Smooth muscle cell (in vitro differentiated cells): Measurements from ENCODE around the gene VDAC2. TPM values are rescaled to one million over a fixed set of nuclear protein-coding genes. Genes with fewer than 3 reads are reported as not detected.

Experiments
- DNase-seq: peaks from one replicate; lab custom pipeline; 2025; ENCODE audit not compliant: unreplicated experiment; lab: John Stamatoyannopoulos, UW
- H2AFZ ChIP-seq: fragments of 200-600 bp; sonication (generic); 2 replicates; pipeline ENCODE4 v1.6.0; 2016; ENCODE audit warnings: antibody characterized with exemption, low read depth, mild to moderate bottlenecking
- H3F3A ChIP-seq: fragments of 200-600 bp; sonication (generic); 2 replicates; pipeline ENCODE4 v1.6.0; 2017; ENCODE audit warnings: antibody characterized with exemption, low read depth
- H3K27ac ChIP-seq: fragments of 200-600 bp; sonication (generic); 2 replicates; pipeline ENCODE4 v1.5.1; 2016; ENCODE audit warnings: low read depth, mild to moderate bottlenecking
- H3K27me3 ChIP-seq: fragments of 200-600 bp; sonication (generic); 2 replicates; pipeline ENCODE4 v1.6.1; 2016; ENCODE audit warnings: low read depth, mild to moderate bottlenecking
- H3K36me3 ChIP-seq: fragments of 200-600 bp; sonication (generic); 2 replicates; pipeline ENCODE4 v1.5.1; 2016; ENCODE audit warnings: low read depth
- H3K4me1 ChIP-seq: fragments of 200-600 bp; sonication (generic); 2 replicates; pipeline ENCODE4 v1.5.1; 2016; ENCODE audit warnings: low read depth
- H3K4me2 ChIP-seq: fragments of 200-600 bp; sonication (generic); 2 replicates; pipeline ENCODE4 v1.6.0; 2016; ENCODE audit warnings: mild to moderate bottlenecking
- H3K4me3 ChIP-seq: fragments of 200-600 bp; sonication (generic); 2 replicates; pipeline ENCODE4 v1.5.1; 2016; ENCODE audit warnings: mild to moderate bottlenecking
- H3K79me2 ChIP-seq: fragments of 200-600 bp; sonication (generic); 2 replicates; pipeline ENCODE4 v1.6.0; 2016; ENCODE audit warnings: low read depth, mild to moderate bottlenecking
- H3K9ac ChIP-seq: fragments of 200-600 bp; sonication (generic); 2 replicates; pipeline ENCODE4 v1.6.0; 2016; ENCODE audit warnings: low read depth
- H3K9me3 ChIP-seq: fragments of 200-600 bp; sonication (generic); replicated peaks from 2 replicates; pipeline ENCODE4 v1.5.1; 2016; ENCODE audit warnings: low read depth
- H4K20me1 ChIP-seq: fragments of 200-600 bp; sonication (generic); 2 replicates; pipeline ENCODE4 v1.6.0; 2016; ENCODE audit warnings: low read depth
- CTCF ChIP-seq: fragments of 200-600 bp; sonication (generic); IDR thresholded peaks from 2 replicates; pipeline ENCODE4 v1.5.1; 2017; ENCODE audit warnings: borderline replicate concordance, mild to moderate bottlenecking, antibody characterized with exemption; ENCODE audit not compliant: insufficient read depth, poor library complexity, severe bottlenecking
- WGBS: methylation state at CpG from one replicate; pipeline ENCODE4 v1.1.7; 2016; ENCODE audit warnings: low lambda C conversion rate; 5-methylcytosine and 5-hydroxymethylcytosine counted together
- polyA plus RNA-seq: library from polyadenylated mRNA; unstranded; fragments of >200 nt; fragmentation: Nextera tagmentation; extraction: Ambion mirVana; gene quantifications from 2 replicates; pipeline ENCODE4 v1.2.1, GENCODE V29; 2016
- small RNA-seq: library from RNA; depleted of rRNA; stranded (forward); fragments of <200 nt; gene quantifications from one replicate; pipeline ENCODE3, GENCODE V24; 2014
- total RNA-seq: library from RNA; depleted of rRNA; stranded (reverse); fragments of >200 nt; gene quantifications from 2 replicates; pipeline ENCODE4 v1.2.3, GENCODE V29; 2014

VDAC2 gene
- total and polyA plus RNA-seq, 2 experiments from 2014 or later, result 183 to 207 TPM

- H3K27ac ChIP-seq, result no peak overlapping the region
- H3K9me3 ChIP-seq, result no peaks in the 10 kb centered on the region
- H3K27me3 ChIP-seq, result no peaks in the 10 kb centered on the region
- H3K9ac ChIP-seq, result no peak overlapping the region
- no peak for TF ChIP-seq CTCF
- no peak overlapping the region for H2AFZ ChIP-seq
- no peak for DNase-seq
- no peaks in the 10 kb centered on the region for H4K20me1 ChIP-seq
- no peaks in the 10 kb centered on the region for H3K4me1 ChIP-seq
- no peak overlapping the region for H3K4me2 ChIP-seq
- H3K79me2 ChIP-seq, result no peaks in the 10 kb centered on the region
- no peaks in the 10 kb centered on the region for H3F3A ChIP-seq
- no peaks in the 10 kb centered on the region for H3K36me3 ChIP-seq
- no peak overlapping the region for H3K4me3 ChIP-seq
- WGBS, result 29% methylated on average over 7 of the region's 7 CpGs
Measured at GRCh38 chr10:75272896-75273295, 62.3 kb downstream of the VDAC2 start.

- TF ChIP-seq CTCF, result no peak
- Histone ChIP-seq H3K27me3 (no peaks in the 10 kb centered on the region), H3K36me3 (no peaks in the 10 kb centered on the region), H3F3A (no peaks in the 10 kb centered on the region), H3K4me1 (no peaks in the 10 kb centered on the region), H4K20me1 (no peaks in the 10 kb centered on the region), H3K9me3 (no peaks in the 10 kb centered on the region), H2AFZ (no peak overlapping the region), H3K4me2 (no peak overlapping the region), H3K27ac (no peak overlapping the region), H3K4me3 (no peak overlapping the region), H3K9ac (no peak overlapping the region), H3K79me2 (no peaks in the 10 kb centered on the region)
- WGBS, result 88% methylated on average over 37 of the region's 46 CpGs
- DNase-seq, result no peak
Measured at GRCh38 chr10:75276069-75276872, 65.7 kb downstream of the VDAC2 start.

- no peak overlapping the region for H2AFZ ChIP-seq
- H3K9me3 ChIP-seq, result no peaks in the 10 kb centered on the region
- no peak overlapping the region for H3K9ac ChIP-seq
- no peaks in the 10 kb centered on the region for H3K79me2 ChIP-seq
- no peak for TF ChIP-seq CTCF
- no peak overlapping the region for H3K27ac ChIP-seq
- no peak for DNase-seq
- H3K27me3 ChIP-seq, result no peaks in the 10 kb centered on the region
- WGBS, result 66% methylated on average over 2 of the region's 2 CpGs
- no peaks in the 10 kb centered on the region for H3K36me3 ChIP-seq
- no peaks in the 10 kb centered on the region for H4K20me1 ChIP-seq
- no peak overlapping the region for H3K4me2 ChIP-seq
- peaks cover 4% of the 10 kb centered on the region for H3K4me1 ChIP-seq
- no peak overlapping the region for H3K4me3 ChIP-seq
- H3F3A ChIP-seq, result no peaks in the 10 kb centered on the region
Measured at GRCh38 chr10:75280236-75280635, 69.6 kb downstream of the VDAC2 start.

Small RNA genes within 50 kb of the gene (small RNA-seq; reads per million reads assigned to genes)
- not detected for gene HMGA1P5
- not detected for gene RPL39P25

Other genes with a start within 250 kb of the VDAC2 start
- 30.1 and 35.4 TPM in 2 replicates for gene SAMD8, start 99.1 kb upstream of the VDAC2 start, total RNA-seq
- gene SAMD8, start 99.1 kb upstream of the VDAC2 start, polyA plus RNA-seq, result 7.4 and 9.7 TPM in 2 replicates
- 9.8 and 18.7 TPM in 2 replicates for gene COMTD1, start 25.2 kb downstream of the VDAC2 start, total RNA-seq
- 8.4 and 9.4 TPM in 2 replicates for gene COMTD1, start 25.2 kb downstream of the VDAC2 start, polyA plus RNA-seq
- gene ZNF503, start 191.0 kb downstream of the VDAC2 start, total RNA-seq, result 5.2 and 11.8 TPM in 2 replicates
- 6.8 and 8.4 TPM in 2 replicates for gene ZNF503, start 191.0 kb downstream of the VDAC2 start, polyA plus RNA-seq
- 1.5 and 87.4 TPM in 2 replicates for gene LRMDA, start 220.8 kb downstream of the VDAC2 start, total RNA-seq
- gene LRMDA, start 220.8 kb downstream of the VDAC2 start, polyA plus RNA-seq, result 1.6 and 2.0 TPM in 2 replicates